ENCODE measurements around the gene CPO.

The CPO gene

DNA sequence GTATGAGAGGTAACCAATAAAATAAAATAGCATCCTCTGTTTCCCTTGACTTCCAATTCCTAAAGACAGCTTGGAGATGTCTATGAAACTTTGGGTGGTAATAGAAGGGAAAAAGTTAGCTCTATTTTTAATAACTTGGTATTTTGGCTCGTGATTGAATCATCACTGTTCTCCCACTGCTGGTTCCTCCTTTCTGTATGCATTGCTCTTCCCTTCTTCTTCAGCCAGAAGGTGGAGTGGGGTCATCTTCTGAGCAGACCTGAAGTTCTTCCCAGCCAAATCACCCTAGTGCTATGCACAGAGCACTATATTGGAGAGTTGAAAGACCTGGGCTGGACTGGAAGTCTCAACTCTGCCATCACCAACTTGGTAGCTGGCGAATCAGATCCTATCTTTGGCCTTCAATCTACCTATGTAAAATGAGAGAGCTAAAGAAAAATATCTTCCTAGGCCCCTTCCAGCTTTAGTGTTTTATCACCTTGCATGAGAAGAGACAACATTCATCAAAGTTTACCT lies 54.1 kb downstream of the CPO start:
- H3K4me3 ChIP-seq (ENCODE audit: low read depth, low read length), result no peak overlapping the region
- TF ChIP-seq, protein P1, sequence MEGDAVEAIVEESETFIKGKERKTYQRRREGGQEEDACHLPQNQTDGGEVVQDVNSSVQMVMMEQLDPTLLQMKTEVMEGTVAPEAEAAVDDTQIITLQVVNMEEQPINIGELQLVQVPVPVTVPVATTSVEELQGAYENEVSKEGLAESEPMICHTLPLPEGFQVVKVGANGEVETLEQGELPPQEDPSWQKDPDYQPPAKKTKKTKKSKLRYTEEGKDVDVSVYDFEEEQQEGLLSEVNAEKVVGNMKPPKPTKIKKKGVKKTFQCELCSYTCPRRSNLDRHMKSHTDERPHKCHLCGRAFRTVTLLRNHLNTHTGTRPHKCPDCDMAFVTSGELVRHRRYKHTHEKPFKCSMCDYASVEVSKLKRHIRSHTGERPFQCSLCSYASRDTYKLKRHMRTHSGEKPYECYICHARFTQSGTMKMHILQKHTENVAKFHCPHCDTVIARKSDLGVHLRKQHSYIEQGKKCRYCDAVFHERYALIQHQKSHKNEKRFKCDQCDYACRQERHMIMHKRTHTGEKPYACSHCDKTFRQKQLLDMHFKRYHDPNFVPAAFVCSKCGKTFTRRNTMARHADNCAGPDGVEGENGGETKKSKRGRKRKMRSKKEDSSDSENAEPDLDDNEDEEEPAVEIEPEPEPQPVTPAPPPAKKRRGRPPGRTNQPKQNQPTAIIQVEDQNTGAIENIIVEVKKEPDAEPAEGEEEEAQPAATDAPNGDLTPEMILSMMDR (IDR thresholded peaks at IDR 0.05; ENCODE audit: low read depth, low read length), result no peak
- in situ Hi-C loops (cut with HindIII; ENCODE audit: low sequenced_read_pairs), result no loop called here
- DNase-seq (ENCODE audit: low read depth, low spot score), result no peak

GRCh38 chr2:206993964-206994363 lies 54.6 kb downstream of the CPO start:
- TF ChIP-seq, protein P1 (IDR thresholded peaks at IDR 0.05; ENCODE audit: low read depth, low read length), result no peak
- in situ Hi-C loops (cut with HindIII; ENCODE audit: low sequenced_read_pairs), result no loop called here
- DNase-seq (ENCODE audit: low read depth, low spot score), result no peak
- no peak overlapping the region for H3K4me3 ChIP-seq (ENCODE audit: low read depth, low read length)

- in situ Hi-C loops (cut with HindIII; ENCODE audit: low sequenced_read_pairs), result no loop called here
- no peak for DNase-seq (ENCODE audit: low read depth, low spot score)
- no peak overlapping the region for H3K4me3 ChIP-seq (ENCODE audit: low read depth, low read length)
- TF ChIP-seq, protein P1 (IDR thresholded peaks at IDR 0.05; ENCODE audit: low read depth, low read length), result no peak
Observed at GRCh38 chr2:206996556-206997065, 57.3 kb downstream of the CPO start.

DNA sequence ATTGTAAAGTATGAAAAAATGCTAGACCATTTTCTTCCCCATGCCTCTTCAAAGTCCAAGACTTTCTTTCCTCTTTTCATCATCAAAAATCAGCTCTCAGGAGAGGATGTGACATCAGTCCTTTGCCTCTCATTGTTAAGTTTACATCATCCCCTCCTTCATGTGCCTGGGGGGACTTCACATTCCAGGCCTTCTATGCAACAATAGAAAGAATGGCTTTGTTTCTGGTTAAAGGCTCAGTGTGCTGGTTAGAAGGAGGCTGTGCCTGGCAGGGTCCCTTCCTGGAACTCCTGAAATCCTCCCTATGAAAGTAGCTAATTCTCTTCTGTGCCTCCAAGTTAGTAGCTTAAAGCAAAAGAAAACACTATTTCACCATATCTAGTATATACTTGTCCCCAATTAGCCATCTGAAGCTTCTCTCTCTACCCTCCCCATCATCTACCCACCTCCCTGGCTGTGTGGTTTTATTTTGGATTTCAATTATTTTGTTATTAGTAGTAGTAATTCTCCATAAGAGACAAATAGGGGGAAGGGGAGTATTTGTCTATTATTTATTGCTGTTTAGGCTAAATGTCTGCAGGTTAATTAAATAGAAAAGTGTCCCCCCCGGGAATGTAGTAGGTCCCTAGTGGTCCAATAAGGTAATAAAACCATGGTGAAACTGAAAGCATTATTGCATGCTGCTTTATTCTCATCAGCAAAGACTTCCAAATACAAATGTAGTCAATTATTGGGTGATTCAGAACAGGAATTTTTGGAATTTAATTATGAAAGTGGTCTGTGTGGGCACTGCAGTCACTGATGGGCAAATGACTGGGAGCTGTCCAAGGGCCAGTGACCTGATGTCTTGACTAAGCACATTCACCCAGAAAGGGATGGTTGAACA lies 69.0 kb downstream of the CPO start:
- TF ChIP-seq, protein P1 (IDR thresholded peaks at IDR 0.05; ENCODE audit: low read depth, low read length), result peak; percentile 4
- DNase-seq (ENCODE audit: low read depth, low spot score), result peak; percentile 17
- H3K4me3 ChIP-seq (ENCODE audit: low read depth, low read length), result no peak overlapping the region
- in situ Hi-C loops (cut with HindIII; ENCODE audit: low sequenced_read_pairs), result no loop called here

GRCh38 chr2:207012461-207012860 lies 73.1 kb downstream of the CPO start:
- no peak for DNase-seq (ENCODE audit: low read depth, low spot score)
- in situ Hi-C loops (cut with HindIII; ENCODE audit: low sequenced_read_pairs), result no loop called here
- TF ChIP-seq, protein P1 (IDR thresholded peaks at IDR 0.05; ENCODE audit: low read depth, low read length), result no peak
- no peak overlapping the region for H3K4me3 ChIP-seq (ENCODE audit: low read depth, low read length)

DNA sequence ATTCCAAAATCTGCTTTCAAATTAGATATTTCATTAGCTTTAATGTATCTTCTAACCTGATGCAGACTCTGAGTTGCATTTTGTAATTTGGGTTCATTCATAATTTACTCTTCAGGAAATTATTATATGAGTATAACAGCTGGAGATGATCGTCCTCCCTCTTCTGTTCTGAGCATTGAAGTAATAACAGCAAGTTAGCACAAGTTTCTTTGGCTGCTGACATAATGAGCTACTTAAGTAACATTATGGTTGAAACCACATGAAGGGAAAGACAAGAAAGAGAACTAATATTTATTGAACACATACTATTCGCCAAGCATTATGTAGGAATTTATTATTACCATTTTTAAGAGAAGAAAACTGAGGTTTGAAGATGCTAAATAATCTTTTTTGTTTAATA lies 75.1 kb downstream of the CPO start:
- H3K4me3 ChIP-seq (ENCODE audit: low read depth, low read length), result no peak overlapping the region
- in situ Hi-C loops (cut with HindIII; ENCODE audit: low sequenced_read_pairs), result no loop called here
- TF ChIP-seq, protein P1 (IDR thresholded peaks at IDR 0.05; ENCODE audit: low read depth, low read length), result no peak
- no peak for DNase-seq (ENCODE audit: low read depth, low spot score)
